ENCODE data around the gene RMND1. TPM values are rescaled to one million over a fixed set of nuclear protein-coding genes. Genes with fewer than 3 reads are reported as not detected.

Gene RMND1
- total RNA-seq, 1 donor from 2014 or later, result 40.2 TPM

- H3K36me3 Mint-ChIP-seq (ENCODE audit: insufficient read depth), result peaks cover 17% of the 10 kb centered on the region
- no peak for DNase-seq (ENCODE audit: low spot score, unreplicated experiment)
- no peaks in the 10 kb centered on the region for H3K27me3 Mint-ChIP-seq
- TF ChIP-seq CTCF (IDR thresholded peaks at IDR 0.05; ENCODE audit: unreplicated experiment), result no peak
- H3K9me3 Mint-ChIP-seq (ENCODE audit: low read depth), result no peaks in the 10 kb centered on the region
- peaks cover 22% of the 10 kb centered on the region for H3K4me1 Mint-ChIP-seq (ENCODE audit: low read depth)
- no peak overlapping the region for H3K4me3 Mint-ChIP-seq (ENCODE audit: low read depth)
- H3K27ac Mint-ChIP-seq, result peak overlapping the region; percentile 51
Observed at GRCh38 chr6:151440498-151440897, 11.4 kb downstream of the RMND1 start.

GRCh38 chr6:151437401-151437800, 14.5 kb downstream of the RMND1 start:
- DNase-seq (ENCODE audit: low spot score, unreplicated experiment), result no peak
- Mint-ChIP-seq H3K27me3 (no peaks in the 10 kb centered on the region), H3K36me3 (ENCODE audit: insufficient read depth) (peaks cover 13% of the 10 kb centered on the region), H3K9me3 (ENCODE audit: low read depth) (no peaks in the 10 kb centered on the region), H3K4me3 (ENCODE audit: low read depth) (no peak overlapping the region), H3K27ac (peak overlapping the region; percentile 38), H3K4me1 (ENCODE audit: low read depth) (peaks cover 17% of the 10 kb centered on the region)
- no peak for TF ChIP-seq CTCF (IDR thresholded peaks at IDR 0.05; ENCODE audit: unreplicated experiment)

GRCh38 chr6:151436802-151437201, 15.1 kb downstream of the RMND1 start:
- Mint-ChIP-seq H3K4me3 (ENCODE audit: low read depth) (no peak overlapping the region), H3K27ac (no peak overlapping the region), H3K36me3 (ENCODE audit: insufficient read depth) (peaks cover 11% of the 10 kb centered on the region), H3K27me3 (no peaks in the 10 kb centered on the region), H3K4me1 (ENCODE audit: low read depth) (peaks cover 11% of the 10 kb centered on the region), H3K9me3 (ENCODE audit: low read depth) (no peaks in the 10 kb centered on the region)
- TF ChIP-seq CTCF (IDR thresholded peaks at IDR 0.05; ENCODE audit: unreplicated experiment), result no peak
- no peak for DNase-seq (ENCODE audit: low spot score, unreplicated experiment)

GRCh38 chr6:151436300-151436699, 15.6 kb downstream of the RMND1 start:
- no peaks in the 10 kb centered on the region for H3K27me3 Mint-ChIP-seq
- no peak overlapping the region for H3K4me3 Mint-ChIP-seq (ENCODE audit: low read depth)
- H3K4me1 Mint-ChIP-seq (ENCODE audit: low read depth), result peaks cover 6% of the 10 kb centered on the region
- no peaks in the 10 kb centered on the region for H3K9me3 Mint-ChIP-seq (ENCODE audit: low read depth)
- no peak for DNase-seq (ENCODE audit: low spot score, unreplicated experiment)
- peaks cover 10% of the 10 kb centered on the region for H3K36me3 Mint-ChIP-seq (ENCODE audit: insufficient read depth)
- TF ChIP-seq CTCF (IDR thresholded peaks at IDR 0.05; ENCODE audit: unreplicated experiment), result no peak
- no peak overlapping the region for H3K27ac Mint-ChIP-seq

GRCh38 chr6:151434369-151434768, 17.6 kb downstream of the RMND1 start:
- TF ChIP-seq CTCF (IDR thresholded peaks at IDR 0.05; ENCODE audit: unreplicated experiment), result no peak
- H3K4me3 Mint-ChIP-seq (ENCODE audit: low read depth), result no peak overlapping the region
- peaks cover 4% of the 10 kb centered on the region for H3K4me1 Mint-ChIP-seq (ENCODE audit: low read depth)
- H3K27ac Mint-ChIP-seq, result no peak overlapping the region
- peaks cover 13% of the 10 kb centered on the region for H3K36me3 Mint-ChIP-seq (ENCODE audit: insufficient read depth)
- H3K9me3 Mint-ChIP-seq (ENCODE audit: low read depth), result no peaks in the 10 kb centered on the region
- no peak for DNase-seq (ENCODE audit: low spot score, unreplicated experiment)
- H3K27me3 Mint-ChIP-seq, result no peaks in the 10 kb centered on the region

All from progenitor cell of endocrine pancreas (in vitro differentiated cells).